Esophagus squamous epithelium (tissue), 5 donors: Measurements from ENCODE around the gene PGM5. TPM values are rescaled to one million over a fixed set of nuclear protein-coding genes. Genes with fewer than 3 reads are reported as not detected.
"Not testable (repeated sequence)": the region's sequence is repeated elsewhere in the genome, so short reads cannot be mapped to it uniquely, and the experiment has no call there.

ENCODE experiments used
- DNase-seq: peaks from one replicate; lab custom pipeline; 2025; lab: John Stamatoyannopoulos, UW
- H3K27ac ChIP-seq, 4 donors: fragments of 200-600 bp; sonication (generic); one replicate each; pipeline ENCODE4 v1.5.1; 2016 to 2019; ENCODE audit warnings: mild to moderate bottlenecking in 1 of 4
- H3K27me3 ChIP-seq, 4 donors: fragments of 200-600 bp; sonication (generic); 1 replicate in 3 of 4; 2 replicates in 1 of 4; pipeline versions ENCODE4 v1.5.1 to v1.6.0; 2017 to 2021; ENCODE audit warnings: antibody characterized with exemption in 1 of 4
- H3K36me3 ChIP-seq, 3 donors: fragments of 200-600 bp; sonication (generic); one replicate each; pipeline ENCODE4 v1.5.1; 2016 to 2019
- H3K4me1 ChIP-seq, 3 donors: fragments of 200-600 bp; sonication (generic); one replicate each; pipeline ENCODE4 v1.5.1; 2017 to 2019
- H3K4me3 ChIP-seq, 4 donors: fragments of 200-600 bp; sonication (generic); 1 replicate in 3 of 4; 2 replicates in 1 of 4; pipeline ENCODE4 v1.5.1; 2016 to 2019; ENCODE audit warnings: mild to moderate bottlenecking in 2 of 4, moderate library complexity in 1 of 4
- H3K9me3 ChIP-seq, 3 donors: fragments of 200-600 bp; sonication (generic); one replicate each; pipeline ENCODE4 v1.5.1; 2016 to 2019
- POLR2A ChIP-seq, 4 donors: fragments of 450-650 bp; IDR thresholded peaks; one replicate each; pipeline ENCODE4 v1.6.1; 2017; ENCODE audit warnings: antibody characterized with exemption in 4 of 4, mild to moderate bottlenecking in 4 of 4, moderate library complexity in 3 of 4
- WGBS, 2 donors: methylation state at CpG; one replicate each; pipeline ENCODE4 v1.1.5; 2018; 5-methylcytosine and 5-hydroxymethylcytosine counted together
- intact Hi-C: fragments of 100-400 bp; cut with DNase I; formaldehyde crosslinking; loops from one replicate; pipeline ENCODE4 v1.15.0; 2022
- total RNA-seq, 4 donors: library from RNA; depleted of rRNA; stranded (reverse); fragments of >200 nt; gene quantifications; one replicate each; pipeline ENCODE4 v1.1.0, GENCODE V29; 2016
- donor health status: DM: yes; HTN: yes; CAD: no.

Gene PGM5
- total RNA-seq = 100 to 1,000 TPM in 1 of 4 donors, 10 to 100 TPM in 1, 1 to 10 TPM in 2; 4.5 to 112 (median 20.8) TPM

DNA sequence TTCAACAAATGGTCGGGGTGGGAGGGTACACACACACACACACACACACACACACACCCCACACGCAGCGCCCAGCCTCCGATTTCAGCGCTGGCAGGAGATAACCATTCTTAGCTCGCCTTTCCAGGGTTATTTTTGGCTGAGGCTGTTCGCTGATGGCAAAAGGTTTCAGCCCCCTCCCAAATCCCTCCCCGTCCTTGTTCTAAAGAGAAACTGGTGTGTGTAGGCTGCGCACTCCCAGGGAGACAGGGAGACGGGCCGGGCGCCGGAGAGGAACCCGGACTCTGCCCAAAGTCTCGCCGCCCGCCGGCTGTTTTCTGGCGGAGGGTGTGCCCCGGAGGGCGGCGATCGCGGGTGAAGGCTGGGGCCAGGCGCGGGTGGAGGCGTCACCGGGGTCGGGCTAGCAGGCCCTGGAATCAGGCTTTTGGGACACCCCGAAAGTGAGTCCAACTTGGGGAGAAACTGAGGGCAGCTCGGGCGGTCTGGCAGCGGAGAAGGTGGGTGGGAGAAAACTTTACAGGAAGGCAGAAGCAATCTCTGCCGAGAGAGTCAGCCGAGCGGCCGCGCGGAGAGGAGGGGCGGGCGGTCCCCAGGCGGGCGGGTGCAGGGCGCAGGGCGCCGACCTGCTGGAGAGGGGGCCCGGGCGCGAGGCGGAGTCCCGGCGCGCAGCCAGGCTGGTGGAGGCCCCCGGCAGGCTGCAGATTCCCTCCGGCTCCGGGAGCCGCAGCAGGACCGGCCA, at the start of gene PGM5:
Gene PGM5, plus strand, starts transcription at position 232 of the 739 bp plus-strand sequence. CDS start 517 bp downstream, outside the sequence.
- peak in 1 of 4 donors; percentile 72 for TF ChIP-seq POLR2A (IDR thresholded peaks at IDR 0.05)
- 0% methylated on average over 2 to 15 of the region's 58 CpGs for WGBS, 2 donors
- DNase-seq, H3K36me3 ChIP-seq, H3K9me3 ChIP-seq, intact Hi-C loops, H3K4me1 ChIP-seq: not testable (repeated sequence)
- Histone ChIP-seq H3K27ac (peak within 1 kb of the TSS; percentile 70 to 90 (median 85)), H3K4me3 (peak within 1 kb of the TSS; percentile 27 to 74 (median 57)), H3K27me3 (peaks cover 0 to 26% (median 0%) of the 10 kb centered on the region in 4 donors)

DNA sequence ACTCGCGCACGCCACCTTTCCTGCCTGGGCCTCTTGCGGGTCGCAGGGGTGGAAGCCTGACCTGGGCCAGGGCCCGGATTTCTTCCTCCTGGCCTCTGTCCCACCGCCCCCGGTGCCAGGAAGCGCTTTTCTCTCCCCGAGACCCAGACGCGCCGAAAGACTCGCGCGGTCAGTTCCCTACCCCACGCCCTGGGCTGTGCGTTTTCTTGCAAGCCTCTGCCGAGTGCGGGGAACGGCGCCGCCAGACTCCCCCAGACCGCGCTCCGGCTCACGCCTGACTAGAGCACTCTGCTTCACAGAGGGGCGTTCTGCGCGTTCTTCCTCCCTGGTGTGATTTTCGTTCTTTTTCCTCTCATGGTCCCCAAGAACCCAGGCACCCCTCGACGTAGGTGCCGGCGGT, 49.3 kb upstream of the PGM5 start:
- H3K27ac ChIP-seq, H3K4me3 ChIP-seq, DNase-seq, H3K9me3 ChIP-seq, intact Hi-C loops, H3K4me1 ChIP-seq, H3K36me3 ChIP-seq: not testable (repeated sequence)
- no CpG with 5 or more reads among the region's 35 CpGs for WGBS, 2 donors
- H3K27me3 ChIP-seq = peaks cover 0 to 14% (median 0%) of the 10 kb centered on the region in 4 donors

DNA sequence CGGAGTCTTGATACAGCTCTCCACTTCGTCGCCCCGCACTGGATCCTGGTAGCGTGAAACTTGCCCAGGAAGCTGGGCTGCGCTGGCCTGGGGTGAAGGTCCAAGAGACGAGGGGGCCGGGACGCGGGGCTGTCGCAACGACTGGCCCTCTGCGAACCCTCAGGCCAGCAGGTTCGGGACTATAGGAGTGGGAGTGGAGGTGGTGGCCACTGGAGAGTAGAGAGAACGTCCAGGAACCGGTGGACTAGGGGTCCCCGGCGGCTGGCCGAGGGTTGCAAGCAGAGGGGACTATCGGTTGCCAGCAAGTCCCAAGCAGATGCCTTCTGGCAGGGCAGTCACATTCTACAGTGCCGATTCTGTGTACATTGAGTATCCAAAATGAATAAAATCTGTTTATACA, 48.8 kb upstream of the PGM5 start:
- H3K9me3 ChIP-seq, DNase-seq, H3K4me1 ChIP-seq, H3K27ac ChIP-seq, intact Hi-C loops, H3K4me3 ChIP-seq, H3K36me3 ChIP-seq: not testable (repeated sequence)
- 16 to 18% methylated on average over 5 to 8 of the region's 21 CpGs for WGBS, 2 donors
- peaks cover 0 to 14% (median 0%) of the 10 kb centered on the region in 4 donors for H3K27me3 ChIP-seq

DNA sequence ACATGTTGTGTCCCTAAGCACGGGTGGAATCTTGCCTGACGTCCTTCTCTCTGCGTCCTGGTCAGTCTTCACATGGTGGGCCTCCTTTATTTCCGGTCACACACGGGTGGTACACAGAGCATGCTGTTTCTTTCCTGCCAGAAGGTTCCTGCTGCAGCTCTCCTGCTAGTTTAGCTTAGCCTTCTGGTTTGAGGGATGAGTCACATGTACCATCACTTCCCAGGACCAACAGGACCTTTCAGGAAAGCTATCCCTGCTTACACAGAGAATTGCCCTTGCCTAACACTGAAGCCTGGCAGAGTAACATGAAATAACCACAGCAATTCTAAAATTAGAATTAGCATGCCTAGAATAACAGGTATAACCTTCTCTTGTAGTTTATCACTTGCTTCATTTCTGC, 45.2 kb upstream of the PGM5 start:
- H3K9me3 ChIP-seq, H3K4me3 ChIP-seq, intact Hi-C loops, H3K27ac ChIP-seq, H3K4me1 ChIP-seq, H3K36me3 ChIP-seq, DNase-seq: not testable (repeated sequence)
- peaks cover 0 to 13% (median 0%) of the 10 kb centered on the region in 4 donors for H3K27me3 ChIP-seq
- no CpG with 5 or more reads among the region's 5 CpGs for WGBS, 2 donors

DNA sequence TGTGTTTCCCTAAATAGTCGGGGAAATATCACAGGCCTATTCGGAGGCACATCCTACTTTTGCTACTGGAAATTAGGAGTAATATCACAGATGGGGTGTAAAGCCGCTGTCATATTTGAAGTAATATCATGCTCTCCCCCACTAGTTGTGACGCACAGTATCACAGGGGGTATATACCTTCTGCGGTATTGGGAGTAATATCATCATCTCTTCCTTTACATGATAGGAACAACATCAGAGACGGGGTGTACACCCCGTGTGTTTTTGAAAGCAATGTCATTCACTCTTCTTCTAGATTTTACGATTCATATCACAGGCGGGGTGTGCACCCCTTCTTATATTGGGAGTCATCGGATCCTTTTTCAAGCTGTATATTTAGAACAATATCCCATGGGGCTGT, 38.2 kb upstream of the PGM5 start:
- H3K4me3 ChIP-seq, intact Hi-C loops: not testable (repeated sequence)
- 72 to 79% methylated on average over 10 of the region's 10 CpGs for WGBS, 2 donors

DNA sequence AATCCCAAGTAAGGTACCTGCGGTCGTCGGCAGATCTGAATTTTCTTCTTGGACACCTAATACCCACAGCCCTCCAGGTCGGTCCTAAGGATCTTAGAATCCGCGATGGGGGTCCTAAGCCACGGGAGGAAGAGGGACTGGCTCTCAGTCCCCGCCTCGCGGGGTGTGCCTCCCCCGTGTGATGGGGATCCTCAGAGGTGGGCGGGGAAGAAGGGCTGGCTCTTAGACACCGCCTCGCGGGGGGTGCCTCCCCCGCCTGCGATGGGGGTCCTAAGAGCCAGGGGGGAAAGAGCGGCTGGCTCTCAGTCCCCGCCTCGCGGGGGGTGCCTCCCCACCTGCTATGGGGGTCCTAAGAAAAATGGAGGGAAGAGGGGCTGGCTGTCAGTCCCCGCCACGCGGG, 32.7 kb upstream of the PGM5 start:
- H3K36me3 ChIP-seq, H3K4me1 ChIP-seq, H3K27ac ChIP-seq, H3K9me3 ChIP-seq, DNase-seq, intact Hi-C loops, H3K4me3 ChIP-seq: not testable (repeated sequence)
- WGBS, 2 donors = no CpG with 5 or more reads among the region's 24 CpGs
- H3K27me3 ChIP-seq = peaks cover 0 to 15% (median 0%) of the 10 kb centered on the region in 4 donors

More for the DNA sequence above, 38.2 kb upstream of the PGM5 start:
- H3K4me1 ChIP-seq, H3K36me3 ChIP-seq, H3K27me3 ChIP-seq, DNase-seq, H3K27ac ChIP-seq, H3K9me3 ChIP-seq: not testable (repeated sequence)

DNA sequence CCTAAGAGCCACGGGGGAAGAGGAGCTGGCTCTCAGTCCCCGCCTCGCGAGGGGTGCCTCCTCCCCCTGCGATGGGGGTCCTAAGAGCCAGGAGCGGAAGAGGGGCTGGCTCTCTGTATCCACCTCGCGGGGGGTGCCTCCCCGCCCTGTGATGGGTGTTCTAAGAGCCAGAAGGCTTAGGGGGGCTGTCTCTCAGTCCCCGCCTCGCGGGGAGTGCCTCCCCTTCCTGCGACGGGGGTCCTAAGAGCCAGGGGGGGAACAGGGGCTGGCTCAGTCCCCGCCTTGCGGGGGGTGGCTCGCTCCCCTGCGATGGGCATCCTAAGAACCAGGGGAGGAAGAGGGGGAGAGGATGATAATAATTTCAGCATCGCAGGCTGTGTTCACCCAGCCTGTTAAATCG, 31.9 kb upstream of the PGM5 start:
- H3K4me1 ChIP-seq, DNase-seq, H3K36me3 ChIP-seq, H3K4me3 ChIP-seq, intact Hi-C loops, H3K9me3 ChIP-seq, H3K27ac ChIP-seq: not testable (repeated sequence)
- peaks cover 0 to 15% (median 0%) of the 10 kb centered on the region in 4 donors for H3K27me3 ChIP-seq
- no CpG with 5 or more reads among the region's 20 CpGs for WGBS, 2 donors

DNA sequence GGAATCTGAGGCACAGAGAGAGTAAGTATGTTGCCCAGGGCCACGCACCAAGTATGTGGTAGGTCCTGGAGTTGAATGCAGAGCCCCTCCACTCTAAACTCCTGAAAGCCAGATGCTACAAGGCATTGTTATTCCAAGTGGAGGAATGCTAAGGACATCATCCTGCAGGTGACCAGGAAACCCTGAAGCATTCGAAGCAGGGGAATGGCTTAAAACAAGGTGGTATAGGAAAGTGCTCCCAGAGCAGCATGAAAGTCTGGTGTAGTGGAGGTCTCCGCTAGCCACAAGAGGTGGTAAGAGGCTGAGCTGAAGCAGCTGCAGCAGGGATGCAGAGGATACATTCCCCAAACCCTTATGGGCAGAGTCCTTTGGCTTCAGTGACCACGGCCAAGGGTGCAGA, 27.3 kb upstream of the PGM5 start:
- H3K27ac ChIP-seq, H3K27me3 ChIP-seq, DNase-seq, H3K4me1 ChIP-seq, H3K4me3 ChIP-seq, H3K9me3 ChIP-seq, H3K36me3 ChIP-seq, intact Hi-C loops: not testable (repeated sequence)
- WGBS, 2 donors = 43 to 83% methylated on average over 2 of the region's 4 CpGs

DNA sequence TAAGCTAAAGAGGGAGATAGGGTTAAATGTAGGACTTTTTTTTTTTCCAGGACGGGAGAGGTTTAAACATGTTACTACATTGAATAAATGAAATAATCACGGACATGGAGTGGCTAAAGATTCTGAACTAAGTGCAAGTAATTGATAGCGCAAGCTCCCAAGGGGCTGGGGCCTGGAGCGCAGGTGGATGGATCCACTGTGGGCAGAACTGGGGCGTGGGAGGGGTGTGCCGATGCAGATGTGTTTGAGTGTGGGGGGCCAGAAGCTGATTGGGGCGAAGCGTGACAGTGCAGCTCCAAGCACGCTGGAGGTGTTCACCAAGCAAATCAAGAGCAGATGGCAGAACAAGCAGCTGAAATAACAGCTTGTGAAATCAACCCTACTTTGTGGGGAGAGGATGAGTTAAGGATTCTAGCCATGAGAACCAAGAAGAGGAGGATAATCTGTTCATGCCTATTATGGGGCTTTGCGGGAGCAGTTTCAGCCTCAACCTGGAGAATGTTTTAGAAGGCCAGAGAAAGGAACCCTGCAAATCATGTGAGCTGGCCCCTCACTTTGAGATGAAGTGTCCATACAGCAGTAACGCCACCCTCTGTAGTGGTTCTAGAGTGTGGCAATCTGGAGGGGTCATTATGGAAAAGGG, 25.8 kb upstream of the PGM5 start:
- 79 to 85% methylated on average over 7 to 10 of the region's 11 CpGs for WGBS, 2 donors
- intact Hi-C loops = not testable (repeated sequence)

DNA sequence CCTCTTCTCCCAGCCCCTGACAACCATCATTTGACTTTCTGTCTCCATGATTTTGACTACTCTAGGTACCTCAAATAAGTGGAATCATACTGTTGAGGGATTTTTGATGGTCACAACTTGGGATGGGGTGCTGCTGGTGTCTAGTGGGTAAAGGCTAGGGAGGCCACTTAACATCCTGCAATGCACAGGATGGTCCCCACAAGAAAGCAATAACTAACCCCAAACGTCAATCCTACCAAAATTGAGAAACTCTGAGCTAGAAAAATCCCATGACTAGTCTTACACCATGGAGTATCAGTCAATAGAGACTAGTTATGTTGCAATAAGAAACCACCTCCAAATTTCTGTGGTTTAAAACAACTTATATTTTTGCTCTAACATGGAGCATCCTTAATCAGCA, 24.3 kb upstream of the PGM5 start:
- H3K4me1 ChIP-seq, intact Hi-C loops, H3K36me3 ChIP-seq, H3K9me3 ChIP-seq, H3K27ac ChIP-seq, H3K4me3 ChIP-seq, H3K27me3 ChIP-seq, DNase-seq: not testable (repeated sequence)
- WGBS, 2 donors = no CpG with 5 or more reads among the region's 1 CpG

More for the DNA sequence above, 25.8 kb upstream of the PGM5 start:
- not testable (repeated sequence) for H3K27ac ChIP-seq, H3K9me3 ChIP-seq, H3K27me3 ChIP-seq, H3K4me3 ChIP-seq, H3K4me1 ChIP-seq, DNase-seq, H3K36me3 ChIP-seq

DNA sequence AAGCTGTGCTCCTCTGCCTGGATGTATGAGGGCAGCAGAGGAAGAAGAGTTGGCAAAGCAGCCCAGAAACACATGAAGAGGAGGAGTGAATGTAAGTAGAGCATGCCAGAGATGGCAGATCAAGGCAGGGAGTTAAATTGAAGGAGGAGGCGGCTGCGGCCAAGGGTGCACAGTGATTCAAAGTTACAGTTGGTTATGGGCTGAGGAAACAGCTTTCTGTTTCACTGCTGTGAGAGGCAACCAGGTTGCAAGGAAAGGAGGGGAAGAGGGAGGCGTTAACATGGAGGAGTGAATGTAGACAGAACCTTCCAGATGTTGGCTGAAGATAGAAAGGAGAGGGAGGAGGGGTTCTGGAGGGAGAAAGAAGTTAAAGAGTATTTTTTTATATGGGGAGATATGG, 20.5 kb upstream of the PGM5 start:
- H3K27ac ChIP-seq, H3K36me3 ChIP-seq, H3K9me3 ChIP-seq, H3K27me3 ChIP-seq, H3K4me3 ChIP-seq, DNase-seq, intact Hi-C loops, H3K4me1 ChIP-seq: not testable (repeated sequence)
- whole genome bisulfite sequencing, 2 donors = 25% methylated on average over 1 of the region's 3 CpGs; no CpG with 5 or more reads in 1 of the 2 donors

DNA sequence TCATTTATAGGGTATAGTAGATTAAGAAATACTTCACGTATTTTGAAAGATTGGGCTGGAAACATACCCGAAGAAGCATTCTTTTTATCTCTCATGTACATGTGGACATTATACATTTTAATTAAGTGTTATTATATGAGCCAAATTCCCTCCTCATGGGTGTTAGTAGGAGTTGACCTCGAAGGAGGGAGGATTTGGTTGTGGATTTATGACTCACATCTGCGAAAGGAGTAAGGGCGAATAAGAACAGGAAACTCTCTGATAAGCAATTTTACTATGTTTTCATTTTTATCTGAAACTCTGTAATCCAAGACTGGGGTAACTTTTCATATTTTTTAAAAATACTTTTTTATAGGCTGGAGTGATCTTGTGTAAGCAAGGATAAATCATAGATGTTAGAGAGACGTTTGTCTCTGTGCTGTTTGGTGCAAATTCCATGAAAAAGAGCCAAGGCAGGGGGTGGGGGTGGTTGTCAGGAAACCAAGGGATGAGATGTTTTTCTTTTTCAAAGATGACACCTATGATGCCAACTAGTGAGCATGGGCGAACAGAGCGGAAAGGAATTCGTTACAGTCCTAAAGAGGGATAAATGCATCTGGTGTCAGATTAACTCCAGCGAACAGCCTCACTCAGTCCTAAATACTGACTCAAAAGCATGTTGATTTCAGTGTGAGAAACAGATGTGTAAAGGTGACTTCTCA, 19.6 kb upstream of the PGM5 start:
- intact Hi-C loops, H3K4me3 ChIP-seq, H3K4me1 ChIP-seq, H3K27ac ChIP-seq, DNase-seq, H3K27me3 ChIP-seq, H3K9me3 ChIP-seq, H3K36me3 ChIP-seq: not testable (repeated sequence)
- 11% methylated on average over 1 of the region's 10 CpGs; no CpG with 5 or more reads in 1 of the 2 donors for WGBS, 2 donors
